GM18951 (cell line): ENCODE data around the gene XYLT1.

Experiments used
- POLR2A ChIP-seq: IDR thresholded peaks from 4 replicates; pipeline ENCODE4 v1.6.1; 2011; ENCODE audit warnings: mild to moderate bottlenecking; ENCODE audit not compliant: insufficient read length, insufficient read depth; ENCODE audit errors: extremely low read depth
- in situ Hi-C: fragments of 300-500 bp; cut with MboI; formaldehyde crosslinking; loops from one replicate; pipeline ENCODE4 v1.12.0; 2022; ENCODE audit warnings: low sequenced_read_pairs, mixed read lengths, inconsistent platforms; ENCODE audit not compliant: unreplicated experiment

XYLT1 gene

GRCh38 chr16:17252064-17252463 lies 218.7 kb downstream of the XYLT1 start:
- in situ Hi-C loops, result no loop called here
- TF ChIP-seq POLR2A, result no peak

DNA sequence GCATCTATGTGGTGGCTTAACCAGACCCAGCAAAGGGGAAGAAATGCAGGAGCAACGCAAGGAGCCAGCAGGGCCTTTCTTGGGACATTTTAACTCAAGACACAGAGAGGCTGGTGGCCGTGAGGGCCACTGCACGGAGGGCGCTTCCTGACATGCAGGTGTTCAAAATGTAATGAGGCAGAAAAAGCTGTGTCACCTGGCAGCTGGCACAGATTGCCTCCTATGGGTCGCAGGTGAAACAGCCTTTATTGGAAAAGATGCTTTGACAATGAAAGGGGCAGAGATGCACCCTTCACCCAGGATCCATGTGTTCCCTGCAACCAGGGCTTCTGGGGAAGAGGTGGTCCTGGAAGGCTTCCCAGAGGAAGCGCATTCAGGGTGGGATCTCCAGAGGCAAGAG lies 219.3 kb downstream of the XYLT1 start:
- in situ Hi-C loops, result no loop called here
- TF ChIP-seq POLR2A, result no peak

GRCh38 chr16:17246974-17247732 lies 223.6 kb downstream of the XYLT1 start:
- in situ Hi-C loops, result no loop called here
- TF ChIP-seq POLR2A, result no peak

GRCh38 chr16:17246268-17246885 lies 224.4 kb downstream of the XYLT1 start:
- in situ Hi-C loops, result no loop called here
- TF ChIP-seq POLR2A, result no peak

- in situ Hi-C loops, result no loop called here
- TF ChIP-seq POLR2A, result no peak
Measured at GRCh38 chr16:17245776-17246175, 225.0 kb downstream of the XYLT1 start.

DNA sequence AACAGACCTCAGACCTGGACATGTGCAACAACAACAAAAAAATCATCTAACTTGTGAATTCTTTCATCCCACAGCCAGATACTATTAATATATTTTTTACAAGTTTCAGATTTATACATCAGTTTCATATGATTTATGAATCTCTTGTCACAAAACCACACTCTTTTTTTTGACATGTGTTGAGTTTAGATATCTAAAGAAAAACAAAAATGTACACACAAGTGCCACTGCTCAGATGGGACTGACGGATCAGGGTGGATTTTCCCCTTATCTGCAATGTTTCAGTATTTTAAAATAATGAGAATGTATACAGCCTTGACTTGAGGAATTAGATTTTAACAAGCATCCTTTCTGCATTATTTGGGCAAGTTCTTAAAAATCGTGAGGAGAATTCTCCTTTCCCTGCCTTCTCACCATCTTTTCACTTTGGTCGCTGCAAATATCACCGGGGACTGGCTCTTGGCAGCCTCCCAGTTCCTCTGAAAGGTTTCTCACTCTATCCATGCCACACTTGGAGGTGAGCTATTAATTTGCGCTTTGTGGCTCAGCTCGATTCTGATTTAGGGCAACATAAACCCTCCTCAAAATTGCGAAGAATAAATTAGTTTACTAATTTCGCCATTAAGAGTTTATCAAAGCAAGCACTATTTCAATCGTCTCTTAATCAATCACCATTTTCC lies 225.7 kb downstream of the XYLT1 start:
- in situ Hi-C loops, result no loop called here
- TF ChIP-seq POLR2A, result no peak

- in situ Hi-C loops, result no loop called here
Measured at GRCh38 chr16:17241264-17241835, 229.4 kb downstream of the XYLT1 start.

GRCh38 chr16:17238285-17239028 lies 232.3 kb downstream of the XYLT1 start:
- no peak for TF ChIP-seq POLR2A
- in situ Hi-C loops, result no loop called here

More at GRCh38 chr16:17241264-17241835, 229.4 kb downstream of the XYLT1 start:
- no peak for TF ChIP-seq POLR2A

- no peak for TF ChIP-seq POLR2A
Measured at GRCh38 chr16:17237350-17237944, 233.3 kb downstream of the XYLT1 start.

GRCh38 chr16:17235147-17235815 lies 235.5 kb downstream of the XYLT1 start:
- in situ Hi-C loops, result no loop called here
- no peak for TF ChIP-seq POLR2A

More at GRCh38 chr16:17237350-17237944, 233.3 kb downstream of the XYLT1 start:
- in situ Hi-C loops, result no loop called here

DNA sequence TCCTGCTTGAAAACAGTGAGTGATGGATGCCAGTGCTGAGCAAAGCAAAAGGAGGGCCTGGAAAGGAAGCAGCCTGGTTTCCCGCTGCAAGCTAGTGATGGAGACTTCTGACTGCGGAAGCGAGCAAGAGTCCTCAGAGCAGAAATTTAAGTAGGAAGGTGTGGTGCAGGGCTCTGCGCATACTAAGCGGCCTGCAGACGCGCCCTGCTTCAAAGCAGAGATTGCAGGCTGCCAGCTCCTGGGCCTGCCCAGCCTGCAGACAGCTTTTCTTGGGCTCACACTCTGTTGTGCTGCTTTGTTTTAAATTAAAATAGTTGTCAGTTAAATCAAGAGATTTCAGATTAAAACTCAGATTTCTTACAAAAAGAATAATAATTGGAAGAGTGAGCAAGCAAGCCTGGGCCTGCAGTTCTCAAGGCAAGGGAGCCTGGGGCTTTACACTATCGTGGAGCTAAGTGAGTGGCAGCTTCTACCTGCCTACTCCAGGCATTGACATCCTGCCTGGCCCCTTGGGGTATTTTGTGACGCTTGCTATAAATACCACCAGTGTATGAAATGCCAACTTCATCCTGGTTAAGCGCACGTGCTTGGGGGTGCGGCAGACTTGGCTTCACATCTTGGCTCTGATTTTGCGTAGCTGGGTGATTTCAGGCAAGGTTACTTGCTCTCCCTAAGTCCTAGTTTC lies 237.3 kb downstream of the XYLT1 start:
- in situ Hi-C loops, result no loop called here
- TF ChIP-seq POLR2A, result no peak
